K562 (cell line): ENCODE results near the gene USP4. TPM values are rescaled to one million over a fixed set of nuclear protein-coding genes. Genes with fewer than 3 reads are reported as not detected.

Source experiments
- ATAC-seq: fragments of 200-7000 bp; cut with Tn5 transposase; 3 replicates; pipeline ENCODE4 v1.9.1; 2020; ENCODE audit warnings: moderate library complexity
- BruUV-seq: library from RNA; stranded (reverse); fragments of 400-500 nt; replicated peaks from 2 replicates; lab custom pipeline; 2021; lab: Mats Ljungman, UMichigan
- CTCF ChIA-PET: fragments of 300-600 bp; formaldehyde crosslinking; extraction: SDS; loops from one replicate; lab custom pipeline; 2021; ENCODE audit warnings: low intra/inter-chr PET ratio; lab: Yijun Ruan, JAX
- POLR2A ChIA-PET: fragments of 300-600, 350-650 bp; sonication (Branson Sonifier 250); formaldehyde crosslinking; extraction: SDS; loops from one replicate; lab custom pipeline; 2021; ENCODE audit warnings: antibody characterized with exemption, inconsistent platforms; lab: Yijun Ruan, JAX
- DNase-seq, 4 experiments: peaks; one replicate each; pipeline versions ENCODE4 v3.0.0 to v3.0.0-alpha.2; 2011 to 2018; ENCODE audit warnings: low spot score in 3 of 4, mixed read lengths in 3 of 4; ENCODE audit errors: extremely low read depth in 1 of 4
- FAIRE-seq: peaks from 2 replicates; lab custom pipeline; 2011; peaks lifted over from hg19 to GRCh38; lab: Jason Lieb, UNC
- H2AFZ ChIP-seq: 2 replicates; pipeline ENCODE4 v1.6.0; 2011; ENCODE audit warnings: low read depth, low read length, control low read depth, inconsistent platforms
- H3K27ac ChIP-seq: fragments of 200-600 bp; 3 replicates; pipeline ENCODE4 v1.8.0; 2011; ENCODE audit warnings: low read depth, mild to moderate bottlenecking, control low read depth, inconsistent platforms, low read length, moderate library complexity, mixed read lengths; ENCODE audit errors: extremely low read depth
- H3K27me3 ChIP-seq, 2 experiments: fragments of 300-600 bp in 1 of 2; 2 replicates in 1 of 2; 3 replicates in 1 of 2; pipeline versions ENCODE4 v1.6.0 to v1.8.0; 2011; ENCODE audit warnings: inconsistent platforms in 2 of 2, low read length in 2 of 2, mild to moderate bottlenecking in 1 of 2, mixed read lengths in 1 of 2, moderate library complexity in 1 of 2; ENCODE audit not compliant: control insufficient read depth in 2 of 2, insufficient read depth in 2 of 2
- H3K36me3 ChIP-seq: fragments of 300-600 bp; 3 replicates; pipeline ENCODE4 v1.8.0; 2011; ENCODE audit warnings: mild to moderate bottlenecking, low read length, inconsistent platforms; ENCODE audit not compliant: control insufficient read depth, insufficient read depth
- H3K4me1 ChIP-seq, 2 experiments: fragments of 200-600 bp in 1 of 2; replicated peaks in 1 of 2; 2 replicates in 1 of 2; 3 replicates in 1 of 2; pipeline versions ENCODE4 v1.5.1 to v1.8.0; 2011; ENCODE audit warnings: inconsistent platforms in 2 of 2, low read length in 2 of 2, mild to moderate bottlenecking in 1 of 2, mixed read lengths in 1 of 2, moderate library complexity in 1 of 2; ENCODE audit not compliant: control insufficient read depth in 2 of 2, insufficient read depth in 2 of 2
- H3K4me2 ChIP-seq: 2 replicates; pipeline ENCODE4 v1.6.1; 2011; ENCODE audit warnings: low read length, control low read depth, inconsistent platforms, mixed read lengths; ENCODE audit not compliant: insufficient read depth
- H3K4me3 ChIP-seq: fragments of 200-600 bp; sonication (generic), shearing (Covaris generic); 2 replicates; pipeline ENCODE4 v1.5.1; 2016; ENCODE audit warnings: control low read depth, inconsistent platforms
- H3K79me2 ChIP-seq: fragments of 200-600 bp; 3 replicates; pipeline ENCODE4 v1.8.0; 2011; ENCODE audit warnings: low read length, inconsistent platforms; ENCODE audit not compliant: control insufficient read depth, insufficient read depth
- H3K9ac ChIP-seq, 2 experiments: 2 replicates each; pipeline versions ENCODE4 v1.6.0 to v1.6.1; 2011; ENCODE audit warnings: low read depth in 2 of 2, low read length in 2 of 2, control low read depth in 1 of 2, inconsistent platforms in 1 of 2, mild to moderate bottlenecking in 1 of 2, mixed read lengths in 1 of 2; ENCODE audit not compliant: insufficient read depth in 1 of 2
- H3K9me1 ChIP-seq: one replicate; pipeline ENCODE4 v1.6.0; 2011; ENCODE audit warnings: inconsistent platforms, mild to moderate bottlenecking, low read length, moderate library complexity; ENCODE audit not compliant: control insufficient read depth, insufficient read depth
- H3K9me3 ChIP-seq: replicated peaks from 2 replicates; pipeline ENCODE4 v1.5.1; 2011; ENCODE audit warnings: low read depth, low read length, inconsistent platforms; ENCODE audit not compliant: control insufficient read depth, insufficient read depth
- H4K20me1 ChIP-seq: replicated peaks from 2 replicates; pipeline ENCODE4 v1.6.1; 2011; ENCODE audit warnings: low read length, inconsistent platforms, mixed read lengths; ENCODE audit not compliant: control insufficient read depth, insufficient read depth
- HMGN3 ChIP-seq: IDR thresholded peaks from 2 replicates; pipeline ENCODE4 v1.6.1; 2011; ENCODE audit warnings: borderline replicate concordance, low read depth, mild to moderate bottlenecking, mixed read lengths, low read length; ENCODE audit not compliant: insufficient read length; ENCODE audit errors: extremely low read depth
- IRF1 ChIP-seq: sonication (generic); formaldehyde crosslinking; IDR thresholded peaks from 2 replicates; pipeline ENCODE4 v1.8.0; 2022; ENCODE audit warnings: missing genetic modification reagents, mild to moderate bottlenecking, borderline replicate concordance
- LCOR ChIP-seq: sonication (generic); formaldehyde crosslinking; IDR thresholded peaks from 2 replicates; pipeline ENCODE4 v1.8.0; 2022; ENCODE audit warnings: mild to moderate bottlenecking, missing genetic modification reagents
- NKRF ChIP-seq: fragments of 450-650 bp; IDR thresholded peaks from 2 replicates; pipeline ENCODE4 v1.6.1; 2016; ENCODE audit warnings: borderline replicate concordance
- TCF7L2 ChIP-seq: fragments of 150-350 bp; IDR thresholded peaks from 2 replicates; pipeline ENCODE4 v1.6.1; 2016; ENCODE audit warnings: low read depth, mild to moderate bottlenecking, low read length, moderate library complexity
- U2AF2 ChIP-seq: fragments of 200-400 bp; formaldehyde crosslinking; optimal IDR thresholded peaks from 2 replicates; pipeline ENCODE3; 2017; ENCODE audit warnings: low read depth, mild to moderate bottlenecking, low read length
- UBTF ChIP-seq, 2 experiments: IDR thresholded peaks; 2 replicates each; pipeline ENCODE4 v1.6.1; 2012; ENCODE audit warnings: improper control_type of control experiment in 2 of 2, low read depth in 2 of 2, low read length in 2 of 2, borderline replicate concordance in 1 of 2
- ZBTB7A ChIP-seq: IDR thresholded peaks from 2 replicates; pipeline ENCODE4 v1.6.1; 2011; ENCODE audit warnings: low read depth, mild to moderate bottlenecking, low read length, moderate library complexity, borderline replicate concordance; ENCODE audit not compliant: control insufficient read depth
- in situ Hi-C: fragments of 300-500 bp; cut with MboI; formaldehyde crosslinking; loops from 4 replicates; pipeline ENCODE4 v1.15.0; 2018; ENCODE audit warnings: inconsistent platforms, mixed read lengths
- intact Hi-C: fragments of 100-400 bp; cut with micrococcal nuclease; formaldehyde crosslinking; loops from 2 replicates; pipeline ENCODE4 v1.14.2; 2022
- polyA plus RNA-seq, 8 experiments: library from polyadenylated mRNA; depleted of rRNA in 4 of 8; stranded (reverse) in 5 of 8; unstranded in 3 of 8; fragments of >200 nt; fragmentation: Nextera tagmentation in 2 of 8; fragmentation: Illumina TruSeq in 1 of 8; extraction: Ambion mirVana in 2 of 8; extraction: Trizol in 1 of 8; gene quantifications; 2 replicates each; pipeline versions ENCODE4 v1.2.1 to v1.2.3, GENCODE V29; 2011 to 2014; ENCODE audit warnings: inconsistent platforms in 1 of 8, missing spikeins in 1 of 8
- total RNA-seq, 7 experiments: library from RNA; depleted of rRNA in 6 of 7; stranded (reverse); fragments of >200 nt in 6 of 7; fragmentation: Illumina TruSeq in 2 of 7; extraction: Trizol in 2 of 7; gene quantifications; 2 replicates each; pipeline versions ENCODE4 v1.2.1 to v1.2.3, GENCODE V29; 2011 to 2021; ENCODE audit warnings: low replicate concordance in 1 of 7

The USP4 gene
- total and polyA plus RNA-seq, 9 of the 15 experiments (the other 6 are each of a cell fraction or from before 2014, with no cell fraction given) = 11.8 to 40.4 (median 22.9) TPM

- TF ChIP-seq U2AF2 = no peak
Observed at GRCh38 chr3:49283997-49284396, 55.9 kb downstream of the USP4 start (continued).

GRCh38 chr3:49279376-49279775, 60.5 kb downstream of the USP4 start:
- no peak for DNase-seq
- no peak overlapping the region for H3K27ac ChIP-seq
- POLR2A ChIA-PET = interaction anchor here (1.4 kb wide), 1 partner anchor 54 kb away, joined by 3 read pairs; no protein-coding TSS in a partner anchor
- no peak overlapping the region for H3K4me2 ChIP-seq
- H3K9ac ChIP-seq = no peak overlapping the region
- no peak for TF ChIP-seq LCOR
- TF ChIP-seq HMGN3 = no peak
- no peak for TF ChIP-seq TCF7L2
- TF ChIP-seq NKRF = no peak
- no peak for TF ChIP-seq UBTF (IDR thresholded peaks at IDR 0.05; ENCODE audit: borderline replicate concordance in 1 of 2, low read depth in 2 of 2, low read length in 2 of 2)
- TF ChIP-seq ZBTB7A = no peak
- no peak for TF ChIP-seq IRF1 (CRISPR knock-in tag)
- no peaks in the 10 kb centered on the region for H3K9me1 ChIP-seq
- CTCF ChIA-PET = no interaction called here
- no peaks in the 10 kb centered on the region; a peak in 1 of 5 replicates for H3K4me1 ChIP-seq
- peaks cover 53% of the 10 kb centered on the region for H3K36me3 ChIP-seq
- no peaks in the 10 kb centered on the region for H3K79me2 ChIP-seq
- no peaks in the 10 kb centered on the region for H4K20me1 ChIP-seq
- FAIRE-seq = no peak
- intact Hi-C loops = loop anchor here (5.0 kb wide), 1 partner anchor 107 kb away; the partner anchor contains the start of gene KLHDC8B
- H3K9me3 ChIP-seq = no peaks in the 10 kb centered on the region
- H3K27me3 ChIP-seq = no peaks in the 10 kb centered on the region
- in situ Hi-C loops = no loop called here
- no TSS peak for BruUV-seq
- H3K4me3 ChIP-seq = no peak overlapping the region
- ATAC-seq = no peak
- H2AFZ ChIP-seq = no peak overlapping the region
